ENCODE measurements around the gene ADCY2.

Gene ADCY2

DNA sequence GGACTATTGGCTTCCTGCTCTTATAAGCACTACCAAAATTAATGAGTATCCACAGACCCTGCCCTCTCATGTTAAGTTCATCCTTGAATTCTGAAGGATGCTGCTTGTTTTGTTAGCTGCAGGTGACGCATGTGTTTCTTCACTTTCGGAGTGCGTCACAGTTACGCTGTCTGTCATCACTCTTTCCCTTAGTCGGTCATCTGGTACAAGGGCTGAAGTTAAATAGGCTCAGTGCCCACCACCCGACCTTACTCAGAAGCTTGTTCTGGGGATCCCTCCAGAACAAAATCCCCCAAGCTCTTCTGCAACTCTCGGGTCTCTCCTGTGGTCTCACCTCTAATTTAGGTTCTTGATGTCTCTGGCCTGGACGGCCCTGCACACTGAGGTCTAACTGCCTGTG, 51.0 kb downstream of the ADCY2 start:
- DNase-seq: no peak

DNA sequence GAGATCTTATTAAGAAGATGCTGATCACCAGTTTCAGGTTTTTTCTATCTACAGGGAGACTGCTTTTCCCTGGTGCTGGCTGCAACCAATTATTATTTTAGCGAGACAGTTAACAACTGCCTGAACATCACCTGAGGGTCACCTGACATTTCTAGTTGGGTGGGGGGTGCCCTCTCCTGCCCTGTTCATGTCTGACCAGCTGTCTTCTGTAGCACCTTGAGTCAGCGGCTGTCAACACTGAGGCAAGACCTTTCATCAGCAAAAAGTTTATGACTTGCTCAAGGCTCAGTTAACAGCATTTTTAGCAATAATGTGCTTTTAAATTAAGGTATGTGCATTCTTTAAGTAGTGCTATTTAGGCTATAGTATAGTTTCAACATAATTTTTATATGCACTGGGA, 58.0 kb downstream of the ADCY2 start:
- no peak for DNase-seq

DNA sequence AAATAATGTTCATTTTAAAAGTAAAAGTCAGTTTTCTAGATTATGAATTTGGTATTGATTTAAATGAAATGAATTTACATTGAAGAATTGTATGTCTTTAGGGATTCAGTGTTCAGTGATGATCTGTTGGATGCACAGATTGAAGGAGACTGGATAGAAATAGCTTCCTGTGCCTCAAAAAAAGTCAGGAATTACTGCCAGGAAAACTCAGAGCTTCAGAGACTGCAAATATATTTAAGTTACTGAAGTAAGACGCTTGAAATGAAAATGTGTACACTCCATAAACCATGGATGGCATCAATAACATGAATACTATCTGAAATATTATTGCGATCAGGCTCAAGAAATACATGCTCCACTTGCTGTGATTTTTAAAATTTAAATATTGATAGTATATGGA, 60.3 kb downstream of the ADCY2 start:
- no peak for DNase-seq

DNA sequence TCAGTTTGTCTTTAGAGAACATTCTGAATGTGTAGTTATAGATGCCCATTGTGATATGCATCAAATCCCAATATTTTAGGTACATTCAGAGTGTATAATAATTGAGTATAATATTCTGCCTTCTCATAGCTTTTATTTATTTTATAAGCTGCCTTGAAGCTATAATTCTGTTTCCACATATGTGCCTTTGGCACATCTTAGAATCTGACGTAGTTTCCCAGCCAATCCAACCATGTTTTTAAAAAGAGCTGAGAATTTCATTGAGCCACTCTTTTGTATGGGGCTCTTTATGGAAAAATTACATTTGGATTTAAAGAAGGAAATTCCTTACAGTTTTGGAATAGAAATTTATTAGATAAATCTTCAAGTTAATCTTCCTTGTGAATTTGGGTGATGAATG, 65.4 kb downstream of the ADCY2 start:
- DNase-seq: no peak

DNA sequence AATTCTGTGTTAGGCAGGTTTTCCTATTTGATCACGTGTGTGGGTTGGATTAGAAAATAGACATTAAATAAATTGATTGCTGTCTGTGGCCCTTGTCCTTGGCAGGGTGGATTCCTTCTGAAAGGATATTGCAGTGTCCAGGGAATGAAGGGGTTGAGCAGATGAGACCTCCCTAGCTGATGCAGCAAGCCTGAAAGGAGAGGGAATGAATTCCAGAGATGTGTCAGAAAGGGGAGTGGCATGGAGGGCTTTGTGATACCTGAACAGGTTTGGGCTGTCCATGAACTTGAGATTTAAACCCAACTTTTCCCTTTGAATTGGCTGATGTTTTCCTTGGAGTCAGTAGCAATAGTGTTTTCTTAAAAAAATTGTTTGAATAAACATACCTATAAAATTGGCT, 66.8 kb downstream of the ADCY2 start:
- DNase-seq: no peak

DNA sequence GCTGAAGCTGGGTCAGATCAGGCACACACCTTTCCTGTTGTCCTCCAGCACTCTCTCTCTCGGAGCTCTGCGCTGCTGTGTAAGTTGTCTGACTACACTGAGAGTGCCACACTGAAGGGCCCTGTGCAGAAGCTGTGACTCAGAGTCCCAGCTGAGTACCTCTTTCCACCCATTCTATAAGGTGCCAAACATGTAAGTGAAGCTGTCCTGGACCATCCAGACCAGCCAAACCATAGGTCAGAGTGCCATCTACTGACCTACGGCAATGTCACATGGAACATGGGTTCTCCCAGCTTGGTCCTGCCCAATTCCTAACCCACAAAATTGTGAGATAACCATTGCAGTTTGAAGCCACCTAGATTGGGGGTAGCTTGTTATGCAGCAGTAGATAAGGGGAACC, 68.2 kb downstream of the ADCY2 start:
- DNase-seq: no peak

DNA sequence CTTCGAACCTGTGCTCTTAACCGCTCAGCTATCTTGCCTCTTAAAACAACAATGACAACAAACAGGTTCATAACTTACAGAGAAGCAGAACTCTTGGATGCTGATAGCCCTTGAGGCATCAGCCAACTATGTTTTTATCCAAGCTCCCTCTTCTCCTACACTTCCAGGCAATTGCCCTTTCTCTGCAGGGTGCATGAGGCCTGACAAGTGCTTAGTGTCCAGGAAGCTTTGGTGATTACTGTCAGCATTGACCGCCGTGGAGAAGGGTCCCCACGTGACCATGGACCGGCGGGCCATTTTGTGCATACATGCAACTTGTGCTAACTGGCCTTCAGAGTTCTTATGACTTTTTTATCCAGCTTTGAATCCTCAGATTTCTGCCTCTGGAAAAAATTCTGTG, 71.2 kb downstream of the ADCY2 start:
- no peak for DNase-seq

DNA sequence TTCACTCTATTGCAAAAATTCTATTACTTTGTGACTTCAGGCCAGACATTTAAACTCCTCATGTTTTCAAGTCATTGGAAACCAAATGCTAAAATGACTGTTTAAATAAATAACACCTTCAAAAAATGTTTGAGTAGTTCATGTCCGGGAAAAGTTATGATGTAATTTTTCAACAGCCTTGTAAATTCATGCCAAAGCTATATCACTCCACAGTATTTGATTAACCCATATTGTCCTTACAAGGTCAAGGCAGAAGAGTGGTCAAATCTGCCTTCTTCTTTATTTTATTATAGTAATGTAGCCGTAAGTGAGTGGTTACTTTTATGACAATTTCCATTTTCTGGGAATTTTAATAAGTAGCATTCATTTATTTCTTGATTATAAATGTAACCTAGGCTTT, 72.8 kb downstream of the ADCY2 start:
- DNase-seq: no peak

DNA sequence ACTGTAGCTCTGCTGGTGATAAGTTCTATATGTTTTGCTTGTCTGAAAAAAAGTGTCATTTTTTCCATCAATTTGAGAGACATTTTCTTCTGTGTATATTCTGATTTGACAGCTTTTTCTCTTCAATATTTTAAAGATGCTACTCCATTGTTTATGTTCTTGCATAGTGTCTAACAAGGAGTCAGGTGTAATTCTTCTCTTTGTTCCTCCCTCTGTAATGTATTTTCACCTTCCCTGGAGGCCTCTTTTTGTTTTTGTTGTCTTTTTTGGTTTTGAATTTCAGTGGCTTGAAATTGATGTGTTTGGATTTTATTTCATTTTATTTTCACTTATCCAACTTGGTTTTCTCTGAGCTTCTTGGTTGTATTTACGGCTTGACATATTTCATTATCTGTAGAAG, 75.8 kb downstream of the ADCY2 start:
- DNase-seq: no peak

DNA sequence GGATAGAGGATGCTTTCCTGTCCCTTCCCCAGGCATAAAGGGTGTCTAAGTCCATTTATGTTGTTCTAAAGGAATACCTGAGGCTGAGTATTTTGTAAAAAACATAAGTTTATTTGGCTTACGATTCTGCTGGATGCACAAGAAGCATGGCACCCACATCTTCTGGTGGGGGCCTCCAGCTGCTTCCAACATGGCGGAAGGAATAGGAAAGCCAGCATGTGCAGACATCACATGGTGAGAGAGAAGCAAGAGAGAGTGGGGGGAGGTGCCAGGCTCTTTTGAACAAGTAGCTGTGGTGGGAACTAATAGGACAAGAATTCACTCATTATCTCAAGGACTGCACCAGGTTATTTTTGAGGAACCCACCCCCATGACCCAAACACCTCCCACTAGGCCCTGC, 77.2 kb downstream of the ADCY2 start:
- DNase-seq: no peak

DNA sequence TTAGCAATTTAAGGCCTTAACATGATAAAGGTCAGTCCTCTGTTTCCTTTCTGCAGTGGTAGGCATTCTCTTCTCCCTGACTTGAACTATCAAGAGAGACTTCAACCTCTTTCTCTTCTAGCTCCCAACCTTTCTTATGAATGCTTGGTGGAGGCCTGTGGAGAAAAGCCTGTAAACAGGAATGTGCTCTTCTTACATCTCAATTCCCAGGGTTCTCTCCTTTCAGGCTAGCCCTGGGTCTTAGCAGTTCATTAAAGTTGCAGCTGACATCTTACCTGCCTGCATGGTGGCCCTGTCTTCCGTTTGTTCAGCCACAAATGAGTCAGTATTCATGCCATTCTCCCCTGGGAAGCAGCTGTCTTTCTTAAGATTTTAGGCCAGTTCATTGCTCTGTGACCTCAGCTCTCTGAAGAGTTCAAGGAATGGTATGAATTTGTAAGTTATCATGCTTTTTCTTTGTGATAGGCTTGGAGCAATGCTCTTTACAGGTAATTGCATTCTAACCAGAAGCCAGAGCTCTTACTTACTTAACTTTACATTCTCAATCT, 77.8 kb downstream of the ADCY2 start:
- no peak for DNase-seq

DNA sequence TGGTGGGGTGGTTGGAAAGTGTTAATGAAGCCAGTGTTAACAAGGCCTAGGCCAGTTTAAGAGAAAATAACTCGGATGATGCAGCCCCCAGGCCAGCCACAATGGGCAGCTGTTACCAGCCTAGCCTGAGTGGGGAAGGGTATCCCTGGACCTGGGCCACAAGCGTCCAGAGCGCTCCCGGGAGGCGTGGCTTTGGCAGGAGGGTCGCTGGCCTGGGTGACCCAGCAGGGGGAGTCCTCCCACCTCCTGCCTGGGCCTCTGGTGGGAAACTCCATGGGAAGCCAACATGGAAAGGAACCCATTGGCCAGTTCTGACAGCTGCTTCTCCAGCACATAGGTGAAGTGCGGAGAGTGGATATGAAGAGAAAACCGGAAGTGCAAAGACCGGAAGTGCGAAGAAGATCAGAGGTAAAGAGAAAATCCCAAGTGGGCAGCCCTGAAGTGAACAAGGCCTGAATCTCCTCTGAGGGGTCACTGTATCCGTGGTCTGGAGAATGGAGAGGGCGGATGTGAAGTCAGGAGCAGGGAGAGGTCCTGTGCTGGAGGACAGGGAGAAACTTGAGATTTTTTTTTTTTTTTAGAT, 79.0 kb downstream of the ADCY2 start:
- no peak for DNase-seq

DNA sequence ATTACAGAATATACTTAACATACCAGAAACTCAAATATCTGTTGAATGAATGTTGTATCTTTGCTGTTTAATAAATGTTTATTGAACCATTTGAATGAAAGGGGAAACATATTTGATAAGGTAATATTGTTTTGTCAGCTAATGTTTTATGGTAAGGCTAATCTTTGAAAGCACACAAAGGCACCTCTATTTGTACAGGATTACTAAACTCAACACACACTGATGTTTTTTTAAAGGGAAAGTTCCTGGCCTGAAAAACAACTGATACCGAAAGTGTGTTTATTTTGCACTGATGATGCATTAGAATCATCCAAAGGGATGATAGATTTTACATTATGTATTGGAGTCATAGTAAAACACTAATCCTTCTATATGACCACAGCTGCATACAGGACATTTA, 82.5 kb downstream of the ADCY2 start:
- DNase-seq: no peak

DNA sequence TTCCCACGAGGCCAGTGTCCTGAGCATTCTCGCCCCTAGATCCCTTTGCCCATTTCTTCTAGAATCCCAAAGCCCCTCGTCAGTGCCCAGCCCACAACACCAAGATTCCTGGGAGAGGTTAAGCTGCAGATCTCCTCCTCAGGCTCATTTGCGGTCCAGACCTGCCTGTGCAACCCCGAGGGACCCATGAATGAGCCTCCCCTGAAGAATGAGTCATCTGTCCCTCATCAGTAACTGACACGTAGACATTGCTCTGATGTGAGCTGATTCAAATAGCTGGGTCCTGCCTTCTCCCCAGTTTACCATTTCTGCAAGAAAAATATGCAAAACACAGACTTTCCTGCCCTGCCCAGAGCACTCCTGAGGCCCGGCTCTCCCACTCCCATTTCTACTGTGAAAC, 92.8 kb downstream of the ADCY2 start:
- DNase-seq: no peak

DNA sequence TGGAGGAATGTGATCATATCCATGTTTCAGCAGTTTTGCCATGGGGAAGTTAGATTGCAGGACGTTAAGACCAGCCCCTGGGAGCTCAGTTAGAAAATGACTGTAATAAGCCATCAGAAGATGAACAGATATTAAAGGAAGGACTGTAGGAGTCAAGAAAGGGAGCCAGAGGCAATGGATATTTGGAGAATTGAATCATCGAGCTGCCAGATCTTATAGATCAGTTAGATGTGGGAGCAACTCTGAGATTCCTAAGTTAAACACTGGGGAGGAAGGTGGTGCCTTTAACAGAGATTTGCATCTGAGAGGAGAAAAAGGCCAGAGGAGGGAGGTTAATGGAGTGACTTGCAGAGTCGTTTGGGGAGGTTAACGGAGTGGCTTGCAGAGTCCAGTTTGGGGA, 96.4 kb downstream of the ADCY2 start:
- no peak for DNase-seq

DNA sequence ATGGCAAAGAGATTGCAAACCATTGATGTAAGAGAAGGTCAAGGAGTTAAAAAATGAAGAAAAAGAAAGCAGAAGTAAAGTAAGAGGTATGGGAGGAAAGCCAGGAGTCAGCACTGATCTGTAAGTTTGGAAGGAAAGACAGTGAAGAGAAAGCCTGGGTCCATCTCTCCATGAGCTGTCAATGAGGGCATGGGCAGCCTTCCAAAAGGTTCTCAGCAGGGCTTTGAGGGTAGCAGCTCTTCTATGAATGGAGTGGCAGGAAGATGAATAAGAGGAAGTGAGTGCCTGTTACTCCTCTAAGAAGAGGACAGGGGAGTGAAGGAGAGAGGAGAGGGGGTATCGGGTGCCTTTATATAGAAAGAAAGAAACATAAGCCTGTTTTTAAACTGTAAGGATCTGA, 97.1 kb downstream of the ADCY2 start:
- DNase-seq: no peak

DNA sequence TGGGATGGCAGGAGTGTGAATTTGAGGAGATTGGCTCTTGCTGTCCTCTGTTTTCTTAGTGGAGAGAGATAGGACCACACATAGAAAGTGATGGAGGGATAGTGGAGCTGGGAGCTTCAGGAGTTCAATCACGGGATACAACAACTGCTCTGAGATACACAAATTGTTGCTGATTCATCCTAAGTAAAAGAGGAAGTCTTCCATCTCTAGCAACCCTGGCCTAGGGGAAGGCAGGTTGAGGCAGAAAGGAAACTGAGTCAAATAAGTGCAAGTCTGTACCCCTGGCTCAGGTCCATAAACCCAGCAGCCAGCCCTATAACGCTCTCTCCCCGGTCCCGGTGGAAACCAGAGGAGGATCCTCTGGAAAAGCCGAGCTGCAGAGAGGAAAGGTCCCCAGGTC, 97.7 kb downstream of the ADCY2 start:
- DNase-seq: no peak

DNA sequence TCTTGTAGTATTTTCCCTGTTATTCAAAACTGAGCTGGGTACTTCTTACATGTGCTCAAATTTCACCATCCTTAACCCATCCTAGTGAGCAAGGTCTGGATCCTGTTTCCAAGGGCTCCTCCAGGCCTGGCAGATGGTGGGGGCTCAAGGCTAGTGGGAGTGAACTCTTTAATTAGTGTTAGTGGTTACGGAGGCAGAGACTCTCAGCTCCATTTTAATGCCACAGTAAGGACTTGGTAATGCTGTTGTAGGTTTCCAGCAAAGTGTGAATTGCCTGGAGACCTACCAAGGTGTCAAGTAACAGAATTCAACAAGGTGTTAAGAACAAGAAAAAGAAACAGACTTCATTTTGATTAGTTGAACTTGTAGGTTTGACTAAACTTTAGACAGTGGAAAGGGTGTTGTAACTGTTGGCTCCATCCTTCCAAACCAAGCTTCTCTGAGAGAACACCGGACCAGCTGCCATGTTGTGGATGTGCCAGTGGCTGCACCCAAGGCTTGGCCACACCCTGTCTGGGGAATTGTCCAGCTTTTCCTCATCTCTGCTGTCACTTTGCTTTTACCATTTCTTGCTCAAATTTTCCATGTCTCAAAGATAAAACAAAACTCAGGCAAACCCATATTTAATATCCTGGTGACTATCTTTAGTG, 98.7 kb downstream of the ADCY2 start:
- DNase-seq: no peak

DNA sequence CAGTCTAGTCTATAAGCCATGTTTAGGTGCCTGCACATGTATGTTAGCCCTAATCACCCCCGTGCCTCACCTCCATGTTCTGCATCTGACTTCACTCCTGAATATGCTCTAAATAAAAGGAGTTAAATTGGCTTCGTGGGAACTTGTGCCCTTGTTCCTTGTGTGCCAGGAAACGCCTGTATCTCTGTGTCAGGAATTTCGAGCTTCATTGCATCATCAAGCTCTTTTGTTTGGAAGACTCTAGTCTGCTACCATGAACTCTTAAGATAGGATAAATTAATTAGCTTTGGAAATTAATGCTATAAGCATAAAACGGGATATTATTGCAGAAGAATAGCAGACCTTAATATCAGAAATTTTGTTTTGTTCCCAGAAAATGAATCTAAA, 99.2 kb downstream of the ADCY2 start:
- no peak for DNase-seq

DNA sequence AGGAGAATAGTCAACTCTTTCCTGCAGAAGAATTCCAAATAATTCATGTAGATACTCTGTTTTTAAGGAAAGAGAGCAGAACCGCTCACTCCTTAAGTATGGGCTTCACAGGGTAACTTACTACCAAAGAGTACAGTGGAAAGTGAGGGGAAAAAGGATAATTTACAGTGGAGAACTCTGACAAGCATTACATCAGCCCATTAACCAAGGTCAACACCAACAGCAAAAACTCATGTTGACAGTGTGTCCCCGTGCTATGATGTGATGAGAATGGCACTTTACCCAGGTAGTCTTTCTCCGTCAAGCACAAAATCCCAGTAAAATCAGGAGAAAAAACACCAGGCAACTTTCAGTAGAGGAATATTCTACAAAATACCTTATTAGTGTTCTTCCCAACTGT, 104.3 kb downstream of the ADCY2 start:
- DNase-seq: no peak

DNA sequence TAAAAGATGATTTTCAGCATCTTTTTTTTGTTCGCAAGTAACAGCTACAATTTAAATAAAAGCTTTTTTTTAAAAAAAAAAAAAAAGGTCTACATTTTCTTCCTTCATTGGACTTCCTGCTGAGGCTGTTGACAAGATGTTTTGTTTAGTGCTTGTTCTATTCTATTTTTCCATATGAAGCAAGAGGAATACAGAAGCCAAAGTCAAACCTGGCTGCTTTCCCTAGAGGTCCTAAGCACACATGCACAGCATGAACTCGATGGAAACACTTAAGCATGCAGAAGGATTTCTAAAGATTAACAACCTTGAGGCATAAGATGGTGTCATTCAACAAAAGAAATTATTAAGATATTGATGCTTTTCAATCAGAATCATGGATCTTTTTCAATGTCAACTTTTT, 105.1 kb downstream of the ADCY2 start:
- no peak for DNase-seq

DNA sequence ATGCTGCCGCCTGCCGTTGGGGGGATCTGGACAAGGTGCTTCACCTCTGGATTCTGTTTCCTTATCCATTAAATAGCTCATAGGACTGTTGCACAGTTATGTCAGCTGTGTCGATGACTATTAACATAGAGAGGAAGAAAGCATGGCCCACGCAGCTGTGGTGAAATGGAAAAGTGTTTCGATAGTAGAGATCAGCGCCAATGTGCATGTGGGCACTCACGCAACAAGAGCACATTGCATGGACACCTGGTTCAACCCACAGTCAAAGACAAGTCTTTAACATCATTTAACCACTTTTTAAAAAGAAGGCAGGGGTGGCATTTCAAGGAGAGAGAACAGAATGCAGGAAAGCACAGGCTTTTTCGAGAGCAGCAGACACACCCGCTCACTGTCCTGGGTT, 107.6 kb downstream of the ADCY2 start:
- DNase-seq: no peak

DNA sequence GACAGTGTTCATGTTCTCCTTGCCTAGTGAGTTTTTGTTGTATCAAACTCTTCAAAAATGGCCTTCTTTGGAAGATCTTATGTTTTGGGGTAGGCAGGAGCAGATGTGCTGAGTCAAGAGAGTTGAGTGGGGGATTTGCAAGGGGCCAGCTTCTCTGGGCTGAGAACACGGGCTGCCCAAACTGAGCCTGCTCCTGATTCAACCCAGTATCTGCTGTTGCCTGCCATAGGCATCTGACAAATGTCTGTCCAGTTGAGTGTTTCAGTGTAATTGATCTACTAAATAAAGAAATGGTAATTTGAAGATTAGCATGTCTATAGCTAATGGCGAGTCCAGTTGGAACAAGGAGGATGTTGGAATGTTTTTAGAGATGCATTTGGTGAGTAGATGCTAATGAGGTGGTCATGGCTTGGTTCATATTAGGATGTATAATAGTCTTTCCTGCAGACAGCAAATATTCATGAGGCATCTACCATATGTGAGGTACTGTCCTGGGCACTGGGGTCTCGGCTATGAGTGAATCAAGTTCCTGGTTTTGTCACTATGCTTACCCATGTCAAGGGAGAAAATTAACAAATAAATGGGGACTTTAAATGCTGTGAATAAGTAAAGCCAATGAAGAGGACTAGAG, 119.5 kb downstream of the ADCY2 start:
- no peak for DNase-seq

DNA sequence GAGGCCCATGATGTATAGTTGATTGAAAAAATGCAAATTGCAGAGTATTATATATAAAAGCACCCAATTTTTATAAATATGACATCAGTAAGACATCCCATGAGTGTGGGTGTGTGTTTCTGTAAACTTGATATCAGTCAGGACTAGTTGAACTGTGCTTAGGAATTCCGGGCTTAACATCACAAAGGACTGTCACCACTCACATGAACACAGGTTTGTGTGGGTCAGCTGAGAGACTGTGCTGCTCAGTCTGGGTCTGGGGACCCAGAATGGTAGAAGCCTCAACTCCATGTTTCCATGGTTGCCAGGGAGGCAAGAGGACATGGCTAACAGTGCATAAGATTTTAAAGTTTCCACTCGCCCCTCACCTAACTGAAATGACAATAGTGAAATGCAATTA, 120.3 kb downstream of the ADCY2 start:
- DNase-seq: no peak

DNA sequence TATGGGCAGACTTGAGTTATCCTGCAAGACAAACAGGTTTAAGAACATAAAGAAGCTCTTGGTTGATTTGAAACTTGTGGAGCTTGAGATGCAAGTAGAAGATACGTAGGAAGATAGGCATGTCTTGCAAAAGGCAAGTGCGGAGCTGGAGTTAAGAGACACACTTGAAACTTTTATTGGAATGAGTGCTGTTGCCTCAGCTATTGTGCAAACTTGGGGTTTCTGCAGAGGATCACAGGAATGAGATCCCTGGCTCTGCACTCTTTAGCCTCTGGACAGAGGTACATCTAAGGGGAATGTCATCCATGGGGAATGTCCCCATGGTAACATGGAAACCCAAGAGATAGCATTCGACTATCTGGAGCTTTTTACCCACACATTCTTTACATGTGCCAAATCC, 121.1 kb downstream of the ADCY2 start:
- DNase-seq: no peak

Measured in activated naive CD4-positive, alpha-beta T cell treated with Interleukin-2 at 50 U/mL for 16 hours (primary cell).